Measurements from ENCODE around the gene BMERB1. TPM values are rescaled to one million over a fixed set of nuclear protein-coding genes. Genes with fewer than 3 reads are reported as not detected.

Gene BMERB1
- total and polyA plus RNA-seq, 8 donors = 4.6 to 99.5 (median 25.6) TPM

- H3K36me3 ChIP-seq = no peaks in the 10 kb centered on the region
- no peaks in the 10 kb centered on the region for H3K9me3 ChIP-seq
- DNase-seq = no peak
- 87 to 97% (median 92%) methylated on average over 5 of the region's 5 CpGs for WGBS, 5 donors
- no peaks in the 10 kb centered on the region for H3K27me3 ChIP-seq
- H3K4me3 ChIP-seq = no peak overlapping the region
- H3K27ac ChIP-seq = no peak overlapping the region
- peaks cover 0 to 3% (median under 1%) of the 10 kb centered on the region in 4 donors for H3K4me1 ChIP-seq
- intact Hi-C loops (cut with DNase I; ENCODE audit: low total_unique reads) = no loop called here
- TF ChIP-seq CTCF (IDR thresholded peaks at IDR 0.05) = no peak
- TF ChIP-seq EP300 (IDR thresholded peaks at IDR 0.05) = no peak
- TF ChIP-seq POLR2AphosphoS5 (IDR thresholded peaks at IDR 0.05) = no peak
- TF ChIP-seq POLR2A (IDR thresholded peaks at IDR 0.05) = no peak
Measured at GRCh38 chr16:15556130-15556529, 121.7 kb downstream of the BMERB1 start.

DNA sequence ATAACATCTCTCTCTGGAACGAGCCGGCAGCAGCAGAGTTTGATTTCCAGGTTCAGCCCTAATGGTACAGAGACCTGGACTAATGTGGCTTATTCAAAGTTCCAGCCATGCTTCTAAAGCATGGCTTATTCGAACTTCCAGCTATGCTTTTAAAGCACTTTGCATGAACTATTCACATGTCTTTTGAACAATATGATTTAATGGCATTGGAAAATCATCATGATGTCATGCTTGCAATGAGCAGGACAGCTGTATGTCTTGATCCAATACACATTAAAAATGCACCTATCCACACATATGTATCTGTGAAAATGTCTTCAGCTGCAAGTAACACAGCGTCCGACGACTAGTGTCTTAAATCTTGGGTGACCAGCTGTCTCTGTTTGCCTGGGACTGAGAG lies 122.9 kb downstream of the BMERB1 start:
- Histone ChIP-seq H3K27me3 (no peaks in the 10 kb centered on the region), H3K4me1 (no peaks in the 10 kb centered on the region), H3K4me3 (no peak overlapping the region), H3K27ac (no peak overlapping the region), H3K36me3 (no peaks in the 10 kb centered on the region), H3K9me3 (no peaks in the 10 kb centered on the region)
- intact Hi-C loops (cut with DNase I; ENCODE audit: low total_unique reads) = no loop called here
- WGBS, 5 donors = 68 to 73% (median 71%) methylated on average over 6 of the region's 6 CpGs
- no peak for DNase-seq
- TF ChIP-seq EP300 (IDR thresholded peaks at IDR 0.05) = no peak

- intact Hi-C loops (cut with DNase I; ENCODE audit: low total_unique reads) = no loop called here
- Histone ChIP-seq H3K4me3 (no peak overlapping the region), H3K27ac (no peak overlapping the region)
Measured at GRCh38 chr16:15559176-15559575, 124.8 kb downstream of the BMERB1 start.

GRCh38 chr16:15564604-15565339 lies 130.4 kb downstream of the BMERB1 start:
- Histone ChIP-seq H3K27me3 (no peaks in the 10 kb centered on the region), H3K4me3 (no peak overlapping the region), H3K27ac (no peak overlapping the region), H3K4me1 (peaks cover 0 to 20% (median 2%) of the 10 kb centered on the region in 4 donors), H3K36me3 (peaks cover 0 to 14% (median 6%) of the 10 kb centered on the region in 4 donors), H3K9me3 (no peaks in the 10 kb centered on the region)
- intact Hi-C loops (cut with DNase I; ENCODE audit: low total_unique reads) = no loop called here
- DNase-seq = no peak
- 44 to 63% (median 56%) methylated on average over 7 of the region's 7 CpGs for WGBS, 5 donors
- TF ChIP-seq CTCF (IDR thresholded peaks at IDR 0.05) (no peak), POLR2AphosphoS5 (IDR thresholded peaks at IDR 0.05) (no peak), POLR2A (IDR thresholded peaks at IDR 0.05) (no peak)

More at GRCh38 chr16:15559176-15559575, 124.8 kb downstream of the BMERB1 start:
- DNase-seq = no peak
- Histone ChIP-seq H3K9me3 (no peaks in the 10 kb centered on the region), H3K27me3 (no peaks in the 10 kb centered on the region), H3K4me1 (peaks cover 0 to 9% (median 2%) of the 10 kb centered on the region in 4 donors), H3K36me3 (no peaks in the 10 kb centered on the region)
- TF ChIP-seq EP300 (IDR thresholded peaks at IDR 0.05) = no peak
- 92 to 98% (median 92%) methylated on average over 4 of the region's 4 CpGs for WGBS, 5 donors

DNA sequence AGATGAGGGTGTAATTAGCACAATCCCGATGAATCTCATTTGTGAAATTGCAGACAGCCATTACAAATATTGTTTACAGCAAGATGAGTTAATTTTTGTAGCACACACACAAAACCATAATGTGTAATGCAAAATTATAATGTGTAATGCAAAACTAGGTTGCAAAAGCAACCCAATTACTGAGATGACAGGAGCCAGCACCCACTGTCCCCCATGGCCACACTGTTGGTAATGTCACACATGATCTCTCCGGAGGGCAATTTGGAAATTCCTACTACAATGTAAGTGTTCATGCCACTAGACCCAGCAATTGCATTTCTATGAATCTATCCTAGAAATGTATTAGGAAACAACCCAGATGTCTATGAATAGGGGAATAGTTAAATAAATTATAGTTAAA lies 131.7 kb downstream of the BMERB1 start:
- no peak for DNase-seq
- intact Hi-C loops (cut with DNase I; ENCODE audit: low total_unique reads) = no loop called here
- TF ChIP-seq POLR2A (IDR thresholded peaks at IDR 0.05) = no peak
- TF ChIP-seq CTCF (IDR thresholded peaks at IDR 0.05) = no peak
- no peak for TF ChIP-seq EP300 (IDR thresholded peaks at IDR 0.05)
- TF ChIP-seq POLR2AphosphoS5 (IDR thresholded peaks at IDR 0.05) = no peak
- WGBS, 5 donors = 89 to 98% (median 95%) methylated on average over 2 of the region's 2 CpGs
- no peak overlapping the region for H3K27ac ChIP-seq
- no peaks in the 10 kb centered on the region for H3K27me3 ChIP-seq
- H3K4me1 ChIP-seq = peaks cover 0 to 20% (median 2%) of the 10 kb centered on the region in 4 donors
- no peaks in the 10 kb centered on the region for H3K9me3 ChIP-seq
- peaks cover 0 to 14% (median 6%) of the 10 kb centered on the region in 4 donors for H3K36me3 ChIP-seq
- no peak overlapping the region for H3K4me3 ChIP-seq
